ENCODE results near the gene PRDX2.
A peak's percentile ranks its signal among the peaks of the same experiment; 100 is the strongest.
"Not testable (repeated sequence)": the region's sequence is repeated elsewhere in the genome, so short reads cannot be mapped to it uniquely, and the experiment has no call there.

PRDX2 gene

GRCh38 chr19:12825254-12826131, 23.9 kb upstream of the PRDX2 start:
- no peak for FAIRE-seq
- DNase-seq (ENCODE audit: low spot score), result peak; percentile 69

GRCh38 chr19:12821761-12822160, 20.2 kb upstream of the PRDX2 start:
- FAIRE-seq (no peak), DNase-seq (ENCODE audit: low spot score) (no peak)

- DNase-seq (ENCODE audit: low spot score); FAIRE-seq: not testable (repeated sequence)
Measured at GRCh38 chr19:12817810-12818209, 16.2 kb upstream of the PRDX2 start.

GRCh38 chr19:12817188-12817587, 15.6 kb upstream of the PRDX2 start:
- DNase-seq (ENCODE audit: low spot score); FAIRE-seq: not testable (repeated sequence)

- DNase-seq (ENCODE audit: low spot score), result no peak
- no peak for FAIRE-seq
Measured at GRCh38 chr19:12815088-12815487, 13.5 kb upstream of the PRDX2 start.

- no peak for FAIRE-seq
- peak; percentile 93 for DNase-seq (ENCODE audit: low spot score)
Measured at GRCh38 chr19:12806242-12807081, 4.9 kb upstream of the PRDX2 start, which contains the start of gene RNASEH2A. TSS of gene RNASEH2A (plus strand) at chr19:12806584. CDS start at chr19:12806674, 90 bp downstream.

- FAIRE-seq (no peak), DNase-seq (ENCODE audit: low spot score) (no peak)
Measured at GRCh38 chr19:12804051-12804450, 2.5 kb upstream of the PRDX2 start.

GRCh38 chr19:12802267-12803106, 887 bp upstream of the PRDX2 start:
- no peak for FAIRE-seq

GRCh38 chr19:12800923-12801465, 606 bp downstream of the PRDX2 start:
- DNase-seq (ENCODE audit: low spot score) (no peak), FAIRE-seq (no peak)

More at GRCh38 chr19:12802267-12803106, 887 bp upstream of the PRDX2 start:
- no peak for DNase-seq (ENCODE audit: low spot score)

GRCh38 chr19:12800466-12800770, 1.2 kb downstream of the PRDX2 start:
- FAIRE-seq (no peak), DNase-seq (ENCODE audit: low spot score) (no peak)

- DNase-seq (ENCODE audit: low spot score) (no peak), FAIRE-seq (no peak)
Measured at GRCh38 chr19:12799742-12800465, 1.7 kb downstream of the PRDX2 start.

GRCh38 chr19:12797607-12798006, 4.0 kb downstream of the PRDX2 start:
- not testable (repeated sequence) for FAIRE-seq; DNase-seq (ENCODE audit: low spot score)

GRCh38 chr19:12797141-12797587, 4.4 kb downstream of the PRDX2 start:
- DNase-seq (ENCODE audit: low spot score), result no peak
- no peak for FAIRE-seq

GRCh38 chr19:12796146-12797071, 5.2 kb downstream of the PRDX2 start:
- FAIRE-seq (no peak), DNase-seq (ENCODE audit: low spot score) (no peak)

- FAIRE-seq (no peak), DNase-seq (ENCODE audit: low spot score) (no peak)
Measured at GRCh38 chr19:12794971-12795381, 6.6 kb downstream of the PRDX2 start.

GRCh38 chr19:12794196-12794941, 7.2 kb downstream of the PRDX2 start:
- FAIRE-seq, result no peak
- DNase-seq (ENCODE audit: low spot score), result no peak

GRCh38 chr19:12793290-12794195, 8.1 kb downstream of the PRDX2 start:
- FAIRE-seq (no peak), DNase-seq (ENCODE audit: low spot score) (peak; percentile 91)
